8988T (cell line): ENCODE results near the gene RNF213.
"Not testable (repeated sequence)": the region's sequence is repeated elsewhere in the genome, so short reads cannot be mapped to it uniquely, and the experiment has no call there.

ENCODE experiments used
- DNase-seq: peaks from one replicate; pipeline ENCODE4 v3.0.0; 2011

The RNF213 gene

DNA sequence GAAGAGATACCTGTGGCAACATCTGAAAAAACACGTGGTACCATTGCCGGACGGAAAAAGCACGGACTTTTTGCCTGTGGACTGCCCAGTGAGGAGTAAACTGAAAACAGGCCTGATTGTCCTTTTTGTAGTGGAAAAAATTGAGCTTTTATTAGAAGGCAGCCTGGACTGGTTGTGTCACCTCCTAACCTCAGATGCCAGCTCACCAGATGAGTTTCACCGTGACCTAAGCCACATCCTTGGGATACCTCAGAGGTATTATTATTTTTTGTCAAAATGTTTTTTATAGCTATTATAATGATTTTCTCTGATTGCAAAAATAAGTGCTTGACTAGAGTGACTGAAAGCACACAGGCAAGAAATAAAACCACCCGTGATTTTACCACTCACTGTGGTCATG, 34.9 kb downstream of the RNF213 start:
- no peak for DNase-seq

- DNase-seq: no peak
Observed at GRCh38 chr17:80296221-80296620, 35.6 kb downstream of the RNF213 start.

- no peak for DNase-seq
Observed at GRCh38 chr17:80297996-80298560, 37.4 kb downstream of the RNF213 start.

DNA sequence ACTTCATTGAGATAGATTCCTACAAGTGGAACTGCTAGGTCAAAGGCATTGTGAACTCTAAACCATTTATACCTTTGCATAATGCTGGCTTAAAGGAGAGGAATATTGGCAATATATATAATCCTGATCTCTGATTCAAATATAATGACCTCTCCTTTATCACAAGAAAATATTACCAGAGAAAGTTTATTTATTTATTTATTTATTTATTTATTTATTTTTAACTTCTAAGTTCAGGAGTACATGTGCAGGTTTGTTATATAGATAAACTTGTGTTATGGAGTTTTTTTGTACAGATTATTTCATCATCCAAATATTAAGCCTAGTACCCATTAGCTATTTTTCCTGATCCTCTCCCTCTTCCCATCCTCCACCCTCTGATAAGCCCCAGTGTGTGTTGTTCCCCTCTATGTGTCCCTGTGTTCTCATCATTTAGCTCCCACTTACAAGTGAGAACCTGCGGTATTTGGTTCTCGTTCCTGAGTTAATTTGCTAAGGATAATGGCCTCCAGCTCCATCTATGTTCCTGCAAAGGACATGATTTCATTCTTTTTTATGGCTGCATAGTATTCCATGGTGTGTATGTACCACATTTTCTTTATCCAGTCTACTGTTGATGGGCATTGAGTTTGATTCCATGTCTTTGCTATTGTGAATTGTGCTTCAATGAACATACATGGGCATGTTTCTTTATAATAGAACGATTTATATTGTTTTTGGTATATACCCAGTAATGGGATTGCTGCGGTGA, 38.9 kb downstream of the RNF213 start:
- DNase-seq: not testable (repeated sequence)

DNA sequence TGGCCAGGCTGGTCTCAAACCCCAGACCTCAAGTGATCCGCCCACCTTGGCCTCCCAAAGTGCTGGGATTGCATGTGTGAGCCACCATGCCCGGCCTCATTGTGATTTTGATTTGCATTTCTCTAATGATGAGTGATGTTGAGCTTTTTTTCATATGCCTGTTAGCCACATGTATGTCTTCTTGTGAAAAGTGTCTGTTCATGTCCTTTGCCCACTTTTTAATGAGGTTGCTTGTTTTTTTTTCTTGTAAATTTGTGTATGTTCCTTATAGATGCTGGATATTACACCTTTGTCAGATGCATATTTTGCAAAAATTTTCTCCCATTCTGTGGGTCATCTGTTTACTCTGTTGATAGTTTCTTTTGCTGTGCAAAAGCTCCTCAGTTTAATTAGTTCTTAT, 40.1 kb downstream of the RNF213 start:
- DNase-seq: not testable (repeated sequence)

DNA sequence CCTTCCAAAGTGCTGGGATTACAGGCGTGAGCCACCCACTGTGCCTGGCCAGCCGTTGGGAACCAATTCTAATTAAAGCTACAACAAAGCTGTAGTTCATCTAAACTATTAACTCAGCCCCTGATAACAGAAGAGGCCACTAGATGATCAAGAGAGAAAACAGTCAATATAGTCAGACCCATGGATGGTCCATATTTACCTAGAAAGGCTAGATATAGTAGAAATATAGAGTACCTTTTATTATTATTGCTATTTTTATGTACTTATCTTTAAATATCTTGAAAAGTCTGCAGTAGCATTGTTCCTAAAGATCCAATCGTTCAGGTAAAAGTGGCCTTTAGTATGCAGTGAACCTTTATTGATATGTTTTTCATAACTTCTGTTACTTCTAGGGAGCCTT, 43.2 kb downstream of the RNF213 start:
- DNase-seq: no peak

- DNase-seq: no peak
Observed at GRCh38 chr17:80307994-80308691, 47.5 kb downstream of the RNF213 start.

DNA sequence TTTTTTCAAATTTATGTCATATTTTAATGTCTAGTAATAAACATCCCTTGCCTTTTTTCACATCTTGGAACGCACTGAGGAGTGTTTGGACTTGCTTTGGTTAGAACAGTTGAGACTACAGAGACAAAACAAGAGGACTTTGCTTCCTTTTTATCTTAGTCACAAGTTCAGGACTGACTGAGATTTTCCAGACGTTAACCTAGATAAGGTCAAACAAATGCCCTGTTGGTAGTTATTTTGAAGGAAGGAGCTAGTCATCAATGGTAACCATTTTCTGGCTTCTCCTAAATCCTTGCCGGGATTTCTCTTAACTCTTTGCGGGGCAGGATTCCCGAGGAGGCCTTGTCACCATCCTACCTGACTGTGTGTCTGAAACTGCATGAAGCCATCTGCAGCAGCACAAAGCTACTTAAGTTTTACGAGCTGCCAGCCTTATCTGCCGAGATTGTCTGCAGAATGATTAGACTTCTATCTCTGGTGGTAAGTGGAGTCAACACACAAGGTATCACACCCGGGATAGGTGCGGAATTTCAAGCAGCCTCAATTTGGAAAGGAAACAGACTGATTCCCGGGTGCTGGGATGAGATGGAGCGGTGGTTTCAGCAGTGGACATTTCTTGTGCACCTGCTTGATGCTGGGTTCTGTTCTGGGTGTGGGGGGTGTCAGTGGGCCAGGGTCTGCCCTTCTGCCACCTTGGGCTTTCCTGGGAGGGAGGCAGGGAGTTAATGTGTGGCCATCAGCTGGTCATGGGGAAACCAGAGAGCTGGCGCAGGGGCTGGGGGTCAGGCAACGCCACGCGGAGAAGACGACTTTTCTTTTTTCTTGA, 48.3 kb downstream of the RNF213 start:
- DNase-seq: no peak

GRCh38 chr17:80311216-80311827, 50.7 kb downstream of the RNF213 start:
- no peak for DNase-seq

GRCh38 chr17:80312621-80313135, 52.0 kb downstream of the RNF213 start:
- no peak for DNase-seq

GRCh38 chr17:80313160-80313829, 52.6 kb downstream of the RNF213 start:
- no peak for DNase-seq

DNA sequence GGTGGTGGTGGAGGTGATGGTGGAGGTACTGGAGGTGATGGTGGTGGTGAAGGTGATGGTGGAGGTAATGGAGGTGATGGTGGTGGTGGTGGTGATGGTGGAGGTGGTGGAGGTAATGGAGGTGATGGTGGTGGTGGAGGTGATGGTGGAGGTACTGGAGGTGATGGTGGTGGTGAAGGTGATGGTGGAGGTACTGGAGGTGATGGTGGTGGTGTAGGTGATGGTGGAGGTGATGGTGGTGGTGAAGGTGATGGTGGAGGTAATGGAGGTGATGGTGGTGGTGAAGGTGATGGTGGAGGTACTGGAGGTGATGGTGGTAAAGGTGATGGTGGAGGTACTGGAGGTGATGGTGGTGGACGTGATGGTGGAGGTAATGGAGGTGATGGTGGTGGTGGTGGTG, 53.3 kb downstream of the RNF213 start:
- not testable (repeated sequence) for DNase-seq

DNA sequence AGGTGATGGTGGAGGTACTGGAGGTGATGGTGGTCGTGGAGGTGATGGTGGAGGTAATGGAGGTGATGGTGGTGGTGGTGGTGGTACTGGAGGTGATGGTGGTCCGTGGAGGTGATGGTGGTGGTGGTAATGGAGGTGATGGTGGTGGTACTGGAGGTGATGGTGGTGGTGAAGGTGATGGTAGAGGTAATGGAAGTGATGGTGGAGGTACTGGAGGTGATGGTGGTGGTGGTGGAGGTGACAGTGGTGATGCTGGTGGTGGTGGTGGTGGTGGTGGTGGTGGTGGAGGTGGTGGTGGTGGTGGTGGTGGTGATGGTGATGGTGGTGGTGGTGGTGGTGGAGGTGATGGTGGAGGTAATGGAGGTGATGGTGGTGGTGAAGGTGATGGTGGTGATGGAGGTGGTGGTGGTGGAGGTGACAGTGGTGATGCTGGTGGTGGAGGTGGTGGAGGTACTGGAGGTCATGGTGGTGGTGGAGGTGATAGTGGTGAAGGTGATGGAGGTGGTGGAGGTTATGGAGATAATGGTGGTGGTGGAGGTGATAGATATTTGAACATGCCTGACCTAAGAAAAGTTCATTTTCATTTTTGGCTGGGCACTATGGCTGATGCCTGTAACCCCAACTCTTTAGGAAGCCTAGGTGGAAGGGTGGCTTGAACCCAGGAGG, 55.0 kb downstream of the RNF213 start:
- DNase-seq: no peak

GRCh38 chr17:80316431-80316830, 55.8 kb downstream of the RNF213 start:
- no peak for DNase-seq

DNA sequence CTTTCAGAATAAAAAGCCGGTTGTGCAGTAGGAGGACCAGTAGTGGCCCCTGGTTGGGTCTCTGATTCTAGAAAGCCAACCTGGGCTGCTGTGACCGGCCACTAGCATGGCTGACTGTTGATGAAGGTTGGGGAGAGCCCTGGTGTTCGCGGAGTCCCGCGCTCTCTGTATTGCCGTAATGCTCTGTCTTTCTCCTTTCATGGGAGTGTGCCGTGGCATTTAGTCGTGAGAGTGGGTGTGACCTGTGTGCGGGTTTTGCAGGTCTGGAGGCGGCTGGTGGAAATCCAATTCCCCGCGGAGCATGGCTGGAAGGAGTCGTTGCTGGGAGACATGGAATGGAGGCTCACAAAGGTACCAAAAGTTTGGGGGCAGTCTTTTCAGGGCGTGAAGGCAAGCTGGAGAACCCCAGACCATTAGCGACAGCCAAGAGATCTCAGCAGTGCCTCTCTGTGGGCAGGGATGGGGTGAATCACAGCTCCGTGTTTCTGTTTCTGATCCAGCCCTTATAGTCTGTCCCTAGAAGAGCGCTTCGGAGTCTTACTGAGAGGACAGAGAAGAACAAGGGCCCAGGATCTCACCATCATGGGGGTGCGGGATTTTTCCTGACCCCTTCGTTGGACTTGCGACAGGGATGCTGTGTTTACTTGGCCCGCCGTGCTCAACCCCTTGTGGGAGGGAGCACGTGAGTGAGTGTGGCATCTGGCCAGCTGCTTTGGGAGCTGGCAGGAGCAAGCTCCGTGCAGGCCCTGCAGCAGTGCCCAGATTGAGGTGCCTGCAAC, 56.5 kb downstream of the RNF213 start:
- DNase-seq: no peak

- no peak for DNase-seq
Observed at GRCh38 chr17:80317706-80317980, 57.0 kb downstream of the RNF213 start.

DNA sequence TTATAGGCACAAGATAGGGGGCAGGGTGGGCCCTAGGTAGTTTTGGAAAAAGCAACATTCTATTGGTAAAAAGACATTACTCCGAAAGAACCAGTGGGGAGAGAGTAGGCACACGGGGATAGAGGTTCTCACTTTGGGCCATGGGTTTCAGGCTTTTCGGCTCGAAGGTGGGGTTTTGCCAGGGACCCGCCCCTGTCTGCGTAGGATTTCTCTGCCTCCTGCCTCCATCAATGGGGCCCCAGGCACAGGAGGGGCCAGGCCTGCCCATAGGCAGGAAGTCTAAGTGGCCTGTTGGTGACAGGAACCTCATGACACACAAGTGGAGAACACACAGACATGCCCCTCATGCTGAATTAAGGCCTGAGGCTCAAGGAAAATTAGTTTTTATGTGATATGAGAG, 57.5 kb downstream of the RNF213 start:
- no peak for DNase-seq

DNA sequence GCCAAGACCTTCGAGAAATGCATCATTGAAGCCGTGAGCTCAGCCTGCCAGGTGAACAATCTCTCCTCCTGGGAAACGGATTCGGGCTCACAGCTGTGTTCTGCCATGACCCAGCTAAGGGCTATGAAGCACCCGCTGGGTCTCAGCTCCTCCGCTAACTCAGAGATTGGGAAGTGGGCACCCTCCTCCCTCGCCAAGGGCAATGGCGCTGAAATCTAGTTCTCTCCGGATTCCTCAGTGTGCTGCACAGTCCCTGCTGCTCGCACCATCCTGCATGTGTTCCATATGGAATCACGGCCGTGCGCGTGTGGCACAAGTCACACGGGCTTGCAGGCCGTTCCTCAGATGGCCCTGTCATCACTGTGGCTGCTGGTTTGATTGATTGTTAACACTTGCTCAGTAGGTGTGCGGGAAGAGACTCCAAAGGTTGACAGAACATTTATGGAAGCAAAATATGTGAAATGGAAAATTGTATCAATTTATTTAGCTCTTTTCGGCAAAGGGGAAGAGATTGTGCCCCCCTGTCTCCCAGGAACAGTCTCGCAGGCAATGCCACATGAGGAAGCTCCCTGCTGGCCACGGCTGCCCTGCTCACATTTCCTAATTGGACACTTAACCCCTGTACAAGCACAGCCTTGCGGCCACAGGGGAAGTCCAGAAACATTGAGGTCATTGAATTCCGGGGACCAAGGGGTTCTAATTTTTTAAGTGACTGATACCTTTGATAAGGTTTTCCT, 58.8 kb downstream of the RNF213 start:
- DNase-seq: no peak

GRCh38 chr17:80319999-80320344, 59.3 kb downstream of the RNF213 start:
- no peak for DNase-seq

GRCh38 chr17:80320496-80320895, 59.8 kb downstream of the RNF213 start:
- no peak for DNase-seq
